Activated B cell treated with CpG ODN at 0.5 μM for 24 hours (primary cell): ENCODE results near the gene DAGLB. TPM values are rescaled to one million over a fixed set of nuclear protein-coding genes. Genes with fewer than 3 reads are reported as not detected.
A peak's percentile ranks its signal among the peaks of the same experiment; 100 is the strongest.

Experiments
- ATAC-seq: fragments of 200-7000 bp; cut with Tn5 transposase; one replicate; pipeline ENCODE4 v1.10.0; 2021; ENCODE audit warnings: low read depth, mild to moderate bottlenecking, moderate library complexity
- CTCF ChIA-PET: fragments of 350-600 bp; sonication (Branson Sonifier 250); formaldehyde crosslinking; loops from one replicate; lab custom pipeline; 2021; ENCODE audit warnings: antibody characterized with exemption; lab: Charles Lee
- POLR2A ChIA-PET: fragments of 350-600 bp; sonication (Branson Sonifier 250); formaldehyde crosslinking; loops from one replicate; lab custom pipeline; 2021; ENCODE audit warnings: antibody characterized with exemption; lab: Charles Lee
- DNase-seq: peaks from one replicate; pipeline ENCODE4 v3.0.0; 2022
- H3K27ac Mint-ChIP-seq: one replicate; pipeline ENCODE4 v1.8.0; 2020; ENCODE audit warnings: mixed read lengths
- H3K27me3 Mint-ChIP-seq: one replicate; pipeline ENCODE4 v1.8.0; 2021; ENCODE audit warnings: mixed read lengths
- H3K36me3 Mint-ChIP-seq: one replicate; pipeline ENCODE4 v1.8.0; 2021; ENCODE audit warnings: low read depth, mixed read lengths
- H3K4me1 Mint-ChIP-seq: one replicate; pipeline ENCODE4 v1.8.0; 2021; ENCODE audit warnings: mixed read lengths
- H3K4me3 Mint-ChIP-seq: one replicate; pipeline ENCODE4 v1.8.0; 2020; ENCODE audit warnings: mild to moderate bottlenecking, mixed read lengths
- H3K9me3 Mint-ChIP-seq: one replicate; pipeline ENCODE4 v1.8.0; 2020; ENCODE audit warnings: mixed read lengths
- intact Hi-C: fragments of 100-400 bp; cut with micrococcal nuclease; formaldehyde crosslinking; loops from one replicate; pipeline ENCODE4 v1.15.1; 2024
- total RNA-seq: library from RNA; stranded (reverse); gene quantifications from 2 replicates; pipeline ENCODE4 v1.2.3, GENCODE V29; 2022
- TF ChIP-seq, protein P1 (sequence below): fragments of 200-600 bp; IDR thresholded peaks from one replicate; pipeline ENCODE4 v1.8.0; 2022; ENCODE audit warnings: antibody characterized with exemption, mild to moderate bottlenecking

The DAGLB gene
- total RNA-seq, 1 donor from 2014 or later: 18.3 TPM

DNA sequence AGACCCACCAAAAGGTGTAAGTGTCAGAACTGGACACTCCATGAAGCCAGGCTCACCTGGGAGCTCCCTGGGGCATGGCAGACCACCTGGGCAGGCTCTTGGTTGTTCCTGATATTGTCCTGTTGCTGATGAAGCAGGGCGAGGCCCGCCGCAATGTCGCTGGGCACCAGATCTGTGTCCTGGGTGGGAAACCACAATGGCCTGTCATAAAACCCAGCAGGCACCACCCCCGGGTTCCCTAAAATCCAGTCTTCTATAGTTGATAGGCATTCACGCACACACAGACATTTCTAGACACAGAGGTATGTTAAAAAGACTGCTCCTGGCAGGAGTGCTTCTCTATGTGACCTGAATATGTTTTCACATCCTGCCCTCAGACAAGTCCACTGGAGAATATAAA lies 15.0 kb downstream of the DAGLB start:
- TF ChIP-seq, protein P1, sequence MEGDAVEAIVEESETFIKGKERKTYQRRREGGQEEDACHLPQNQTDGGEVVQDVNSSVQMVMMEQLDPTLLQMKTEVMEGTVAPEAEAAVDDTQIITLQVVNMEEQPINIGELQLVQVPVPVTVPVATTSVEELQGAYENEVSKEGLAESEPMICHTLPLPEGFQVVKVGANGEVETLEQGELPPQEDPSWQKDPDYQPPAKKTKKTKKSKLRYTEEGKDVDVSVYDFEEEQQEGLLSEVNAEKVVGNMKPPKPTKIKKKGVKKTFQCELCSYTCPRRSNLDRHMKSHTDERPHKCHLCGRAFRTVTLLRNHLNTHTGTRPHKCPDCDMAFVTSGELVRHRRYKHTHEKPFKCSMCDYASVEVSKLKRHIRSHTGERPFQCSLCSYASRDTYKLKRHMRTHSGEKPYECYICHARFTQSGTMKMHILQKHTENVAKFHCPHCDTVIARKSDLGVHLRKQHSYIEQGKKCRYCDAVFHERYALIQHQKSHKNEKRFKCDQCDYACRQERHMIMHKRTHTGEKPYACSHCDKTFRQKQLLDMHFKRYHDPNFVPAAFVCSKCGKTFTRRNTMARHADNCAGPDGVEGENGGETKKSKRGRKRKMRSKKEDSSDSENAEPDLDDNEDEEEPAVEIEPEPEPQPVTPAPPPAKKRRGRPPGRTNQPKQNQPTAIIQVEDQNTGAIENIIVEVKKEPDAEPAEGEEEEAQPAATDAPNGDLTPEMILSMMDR: no peak
- Mint-ChIP-seq H3K4me3 (no peak overlapping the region), H3K36me3 (peaks cover 46% of the 10 kb centered on the region), H3K9me3 (no peaks in the 10 kb centered on the region), H3K27ac (no peak overlapping the region), H3K4me1 (peaks cover 23% of the 10 kb centered on the region), H3K27me3 (no peaks in the 10 kb centered on the region)
- POLR2A ChIA-PET: no interaction called here
- DNase-seq (no peak), ATAC-seq (no peak)
- CTCF ChIA-PET: interaction anchor here (1.5 kb wide), 1 partner anchor 109 kb away, joined by 3 read pairs; no protein-coding TSS in a partner anchor
- intact Hi-C loops: no loop called here

DNA sequence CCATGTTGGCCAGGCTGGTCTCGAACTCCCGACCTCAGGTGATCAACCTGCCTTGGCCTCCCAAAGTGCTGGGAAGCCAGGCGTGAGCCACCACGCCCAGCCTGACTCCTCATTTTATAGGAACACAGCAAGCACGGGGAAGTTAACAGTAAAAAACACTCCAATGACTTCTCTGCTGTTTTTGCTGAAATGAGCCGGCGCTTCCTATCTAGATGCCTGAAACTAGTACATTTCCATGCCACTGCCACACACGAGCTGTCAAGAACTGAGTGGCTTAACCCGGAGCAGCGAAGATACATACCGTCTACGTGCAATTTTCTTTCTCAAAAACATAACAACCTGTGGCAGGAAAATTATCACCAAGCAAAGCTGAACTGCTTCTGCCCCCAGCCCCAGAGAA lies 16.8 kb downstream of the DAGLB start:
- Mint-ChIP-seq H3K27ac (no peak overlapping the region), H3K9me3 (no peaks in the 10 kb centered on the region), H3K36me3 (peaks cover 57% of the 10 kb centered on the region), H3K4me1 (peaks cover 7% of the 10 kb centered on the region), H3K4me3 (no peak overlapping the region), H3K27me3 (no peaks in the 10 kb centered on the region)
- DNase-seq (no peak), ATAC-seq (no peak)
- POLR2A ChIA-PET: no interaction called here
- intact Hi-C loops: no loop called here
- CTCF ChIA-PET: no interaction called here
- TF ChIP-seq, protein P1: no peak

DNA sequence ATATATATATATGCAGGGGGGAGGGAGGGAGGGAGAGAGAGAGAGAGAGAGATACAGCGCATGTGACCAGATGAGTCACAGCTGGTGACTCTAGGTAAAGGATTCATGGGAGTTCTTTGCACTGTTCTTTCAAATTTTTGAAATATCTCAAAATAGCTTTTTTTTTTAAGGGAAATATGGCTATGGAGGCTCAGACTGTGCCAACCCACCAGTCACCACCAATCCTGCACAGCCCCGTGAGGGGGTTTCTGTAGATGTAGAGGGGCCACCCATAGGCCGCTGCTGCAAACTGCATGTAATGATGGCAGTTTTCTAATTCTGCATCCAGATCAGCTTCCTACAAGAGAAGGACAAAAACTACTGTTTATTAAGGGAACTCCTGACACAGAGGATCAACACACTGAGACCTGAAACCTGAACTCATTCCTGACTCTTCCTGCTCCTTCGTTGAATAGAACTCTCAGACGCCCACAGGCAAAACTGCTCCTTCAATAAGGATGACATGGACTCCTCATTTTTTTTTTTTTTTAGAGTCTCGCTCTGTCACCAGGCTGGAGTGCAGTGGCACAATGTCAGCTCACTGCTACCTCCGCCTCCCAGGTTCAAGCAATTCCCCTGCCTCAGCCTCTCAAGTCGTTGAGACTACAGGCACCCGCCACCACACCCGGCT lies 17.3 kb downstream of the DAGLB start:
- ChIA-PET CTCF (no interaction called here), POLR2A (no interaction called here)
- H3K27ac Mint-ChIP-seq: no peak overlapping the region
- TF ChIP-seq, protein P1: no peak
- intact Hi-C loops: no loop called here
- H3K36me3 Mint-ChIP-seq: peaks cover 60% of the 10 kb centered on the region
- peaks cover 1% of the 10 kb centered on the region for H3K4me1 Mint-ChIP-seq
- H3K4me3 Mint-ChIP-seq: no peak overlapping the region
- H3K9me3 Mint-ChIP-seq: no peaks in the 10 kb centered on the region
- no peaks in the 10 kb centered on the region for H3K27me3 Mint-ChIP-seq
- ATAC-seq: peak; percentile 28
- no peak for DNase-seq

DNA sequence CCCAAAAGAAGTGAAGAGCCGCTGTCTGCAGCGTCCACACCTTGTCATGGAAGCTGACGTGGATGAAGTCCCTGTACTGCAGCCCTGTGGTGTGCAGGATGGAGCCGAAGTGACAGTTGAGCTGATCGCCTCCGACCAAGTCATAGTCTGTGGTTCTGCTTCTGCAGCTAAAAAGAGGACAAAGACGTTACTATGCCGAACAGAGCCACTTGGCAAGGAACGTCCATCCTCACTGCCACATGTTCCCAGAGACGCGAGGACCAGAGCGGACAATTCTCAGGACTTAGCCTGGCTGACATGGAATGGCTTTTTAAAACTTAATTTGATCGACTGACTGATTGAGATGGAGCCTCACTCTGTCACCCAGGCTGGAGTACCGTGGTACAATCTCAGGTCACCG lies 21.8 kb downstream of the DAGLB start:
- no peaks in the 10 kb centered on the region for H3K27me3 Mint-ChIP-seq
- POLR2A ChIA-PET: no interaction called here
- H3K4me3 Mint-ChIP-seq: no peak overlapping the region
- no peak overlapping the region for H3K27ac Mint-ChIP-seq
- H3K4me1 Mint-ChIP-seq: no peaks in the 10 kb centered on the region
- TF ChIP-seq, protein P1: no peak
- H3K36me3 Mint-ChIP-seq: peaks cover 68% of the 10 kb centered on the region
- DNase-seq (no peak), ATAC-seq (no peak)
- intact Hi-C loops: no loop called here
- no peaks in the 10 kb centered on the region for H3K9me3 Mint-ChIP-seq
- CTCF ChIA-PET: no interaction called here

DNA sequence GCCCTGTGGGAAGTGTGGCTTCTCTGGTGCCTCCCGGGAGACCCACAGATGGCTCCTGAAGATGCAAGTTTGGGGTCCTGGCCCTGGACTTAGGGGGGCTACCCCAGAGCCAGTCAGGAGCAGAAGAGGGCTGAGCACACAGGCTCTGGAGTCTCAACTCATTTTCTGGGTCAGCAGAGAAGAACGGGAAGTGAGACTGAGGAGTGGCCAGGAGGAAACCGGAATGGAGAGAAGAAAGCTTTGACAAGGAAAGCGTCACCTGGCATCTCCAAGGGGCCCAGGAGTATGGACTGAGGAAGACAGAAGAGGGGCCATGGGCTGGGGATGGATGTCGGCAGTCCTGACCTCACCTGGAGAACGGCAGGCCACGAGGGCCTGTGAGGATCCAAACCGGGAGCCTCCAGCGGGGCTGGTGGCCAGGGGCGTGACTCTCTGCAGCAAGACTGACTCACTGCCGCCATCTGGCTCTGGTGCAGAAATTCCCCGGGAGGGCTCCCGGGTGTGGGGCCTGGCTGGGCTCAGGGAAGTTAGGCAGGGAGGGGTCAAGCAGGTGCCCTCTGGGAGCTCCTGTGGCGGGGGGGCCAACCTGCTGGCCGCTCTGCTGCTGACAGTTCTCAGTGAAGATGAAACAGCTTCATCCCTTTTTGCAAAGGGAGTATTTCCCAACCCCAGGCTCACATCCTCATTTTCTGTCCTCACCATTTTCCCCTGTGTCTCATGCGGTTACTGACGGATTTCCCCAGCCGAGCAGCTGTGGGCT lies 23.6 kb downstream of the DAGLB start:
- no peaks in the 10 kb centered on the region for H3K9me3 Mint-ChIP-seq
- intact Hi-C loops: no loop called here
- CTCF ChIA-PET: no interaction called here
- no peaks in the 10 kb centered on the region for H3K27me3 Mint-ChIP-seq
- H3K4me1 Mint-ChIP-seq: no peaks in the 10 kb centered on the region
- no peak overlapping the region for H3K4me3 Mint-ChIP-seq
- POLR2A ChIA-PET: interaction anchor here (0.6 kb wide), 1 partner anchor 14 kb away, joined by 6 read pairs; no protein-coding TSS in a partner anchor
- ATAC-seq (no peak), DNase-seq (no peak)
- TF ChIP-seq, protein P1: no peak
- no peak overlapping the region for H3K27ac Mint-ChIP-seq
- peaks cover 66% of the 10 kb centered on the region for H3K36me3 Mint-ChIP-seq
